ENCODE results near the gene CELF2.
"Not testable (repeated sequence)": the region's sequence is repeated elsewhere in the genome, so short reads cannot be mapped to it uniquely, and the experiment has no call there.

CELF2 gene

GRCh38 chr10:11341283-11341960 is 323.8 kb downstream of the CELF2 start:
- H3K36me3 ChIP-seq (ENCODE audit: control insufficient read depth in 1 of 2, insufficient read depth in 2 of 2, low read length in 2 of 2) = no peaks in the 10 kb centered on the region
- no peak overlapping the region for H3K4me3 ChIP-seq (ENCODE audit: low read depth in 1 of 2, low read length in 2 of 2)
- H3K27ac ChIP-seq (ENCODE audit: low read length) = no peak overlapping the region
- H3K27me3 ChIP-seq (ENCODE audit: low read depth, low read length) = no peaks in the 10 kb centered on the region
- H3K4me1 ChIP-seq (ENCODE audit: control insufficient read depth in 1 of 2, insufficient read depth in 2 of 2, low read length in 2 of 2) = no peaks in the 10 kb centered on the region
- H3K9me3 ChIP-seq (ENCODE audit: control insufficient read depth in 1 of 2, low read length in 2 of 2) = no peaks in the 10 kb centered on the region

DNA sequence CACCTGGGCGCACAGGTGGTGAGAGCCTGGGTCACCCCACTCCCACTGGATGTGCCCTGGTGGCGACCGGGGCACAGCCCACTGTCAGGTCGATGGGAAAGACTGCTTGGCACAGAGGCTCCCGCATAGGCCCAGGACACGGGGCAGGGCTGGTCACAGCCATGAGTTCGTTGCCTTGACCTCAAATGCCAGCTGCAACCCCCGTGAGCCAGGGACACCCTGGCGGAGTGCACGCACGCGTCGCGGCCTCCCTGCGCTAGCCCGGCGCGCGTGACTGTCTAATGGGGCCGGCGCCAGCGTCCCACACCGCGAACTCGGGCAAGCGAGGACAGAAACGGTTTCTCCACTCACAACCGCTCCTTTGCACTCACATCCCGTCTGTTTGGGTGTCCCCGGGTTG is 326.4 kb downstream of the CELF2 start:
- Histone ChIP-seq H3K27ac (ENCODE audit: low read length) (no peak overlapping the region), H3K27me3 (ENCODE audit: low read depth, low read length) (no peaks in the 10 kb centered on the region), H3K4me1 (ENCODE audit: control insufficient read depth in 1 of 2, insufficient read depth in 2 of 2, low read length in 2 of 2) (no peaks in the 10 kb centered on the region), H3K36me3 (ENCODE audit: control insufficient read depth in 1 of 2, insufficient read depth in 2 of 2, low read length in 2 of 2) (no peaks in the 10 kb centered on the region), H3K9me3 (ENCODE audit: control insufficient read depth in 1 of 2, low read length in 2 of 2) (no peaks in the 10 kb centered on the region), H3K4me3 (ENCODE audit: low read depth in 1 of 2, low read length in 2 of 2) (no peak overlapping the region)

GRCh38 chr10:11344550-11344949 is 326.9 kb downstream of the CELF2 start:
- no peak overlapping the region for H3K27ac ChIP-seq (ENCODE audit: low read length)
- no peaks in the 10 kb centered on the region for H3K36me3 ChIP-seq (ENCODE audit: control insufficient read depth in 1 of 2, insufficient read depth in 2 of 2, low read length in 2 of 2)
- H3K9me3 ChIP-seq (ENCODE audit: control insufficient read depth in 1 of 2, low read length in 2 of 2) = no peaks in the 10 kb centered on the region
- H3K4me3 ChIP-seq (ENCODE audit: low read depth in 1 of 2, low read length in 2 of 2) = no peak overlapping the region
- H3K27me3 ChIP-seq (ENCODE audit: low read depth, low read length) = no peaks in the 10 kb centered on the region
- H3K4me1 ChIP-seq (ENCODE audit: control insufficient read depth in 1 of 2, insufficient read depth in 2 of 2, low read length in 2 of 2) = no peaks in the 10 kb centered on the region

DNA sequence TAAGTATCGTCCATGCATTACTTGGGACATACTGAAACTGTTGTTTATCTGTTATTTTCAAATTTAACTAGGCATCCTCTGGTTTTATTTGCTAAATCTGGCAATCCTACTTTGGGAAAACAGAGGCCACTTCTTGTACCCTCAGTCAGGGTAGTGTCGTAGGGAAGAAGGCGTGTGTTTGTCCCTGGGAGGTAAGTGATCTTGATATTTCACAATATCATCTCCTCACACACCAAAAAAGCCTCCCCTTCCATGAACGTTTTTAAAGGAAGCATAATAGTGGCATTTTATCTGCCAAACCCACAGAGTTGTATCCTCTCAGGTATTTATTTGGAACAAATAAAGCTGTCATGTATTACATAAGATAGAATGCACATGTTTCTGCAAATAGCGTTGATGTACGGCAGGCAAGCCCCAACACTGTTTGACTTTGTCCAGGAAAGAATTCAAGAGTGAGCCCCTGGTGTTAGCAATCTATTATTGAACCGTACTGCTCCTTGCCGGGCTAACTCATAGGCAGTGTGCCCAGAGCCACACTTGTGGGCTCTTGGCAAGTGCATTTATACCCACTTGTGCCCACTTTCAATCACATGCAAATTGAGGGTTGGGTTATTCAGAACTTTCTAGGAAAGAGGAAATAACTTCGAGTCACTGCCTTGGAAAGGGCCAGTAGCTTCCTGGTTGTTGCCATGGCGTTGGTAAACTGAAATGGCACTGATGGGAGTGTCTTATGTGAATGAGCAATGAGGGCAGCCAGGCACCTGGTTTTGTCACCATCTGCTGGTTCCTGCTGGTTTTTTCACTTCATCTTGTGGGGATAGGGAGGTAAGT is 327.8 kb downstream of the CELF2 start:
- Histone ChIP-seq H3K4me3 (ENCODE audit: low read depth in 1 of 2, low read length in 2 of 2) (no peak overlapping the region), H3K9me3 (ENCODE audit: control insufficient read depth in 1 of 2, low read length in 2 of 2) (no peaks in the 10 kb centered on the region), H3K27ac (ENCODE audit: low read length) (no peak overlapping the region), H3K36me3 (ENCODE audit: control insufficient read depth in 1 of 2, insufficient read depth in 2 of 2, low read length in 2 of 2) (no peaks in the 10 kb centered on the region), H3K27me3 (ENCODE audit: low read depth, low read length) (no peaks in the 10 kb centered on the region), H3K4me1 (ENCODE audit: control insufficient read depth in 1 of 2, insufficient read depth in 2 of 2, low read length in 2 of 2) (no peaks in the 10 kb centered on the region)

- not testable (repeated sequence) for H3K27ac ChIP-seq (ENCODE audit: low read length); H3K4me3 ChIP-seq (ENCODE audit: low read depth in 1 of 2, low read length in 2 of 2); H3K4me1 ChIP-seq (ENCODE audit: control insufficient read depth in 1 of 2, insufficient read depth in 2 of 2, low read length in 2 of 2); H3K36me3 ChIP-seq (ENCODE audit: control insufficient read depth in 1 of 2, insufficient read depth in 2 of 2, low read length in 2 of 2); H3K27me3 ChIP-seq (ENCODE audit: low read depth, low read length); H3K9me3 ChIP-seq (ENCODE audit: control insufficient read depth in 1 of 2, low read length in 2 of 2)
Measured at GRCh38 chr10:11347580-11347979, 329.9 kb downstream of the CELF2 start.

DNA sequence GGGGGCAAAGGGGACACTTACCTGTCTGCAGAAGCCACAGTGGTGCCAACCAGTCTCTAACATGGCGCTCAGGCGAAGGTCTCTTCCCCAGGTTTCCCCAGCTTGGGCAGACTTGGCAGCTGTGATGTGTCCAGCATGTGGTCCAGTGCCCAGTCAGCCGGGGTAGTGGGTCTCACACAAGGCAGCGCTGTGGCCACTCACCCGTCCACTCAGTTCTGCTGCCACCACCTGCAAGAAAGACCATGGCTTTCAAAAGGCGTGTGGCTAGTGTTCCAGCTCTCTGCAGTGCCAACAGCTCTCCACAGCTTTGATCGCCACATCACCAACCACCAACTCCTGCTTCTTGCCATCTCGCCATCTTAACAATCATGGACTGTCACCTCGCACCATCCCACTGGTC is 334.1 kb downstream of the CELF2 start:
- Histone ChIP-seq H3K27ac (ENCODE audit: low read length) (no peak overlapping the region), H3K4me1 (ENCODE audit: control insufficient read depth in 1 of 2, insufficient read depth in 2 of 2, low read length in 2 of 2) (no peaks in the 10 kb centered on the region), H3K4me3 (ENCODE audit: low read depth in 1 of 2, low read length in 2 of 2) (no peak overlapping the region), H3K36me3 (ENCODE audit: control insufficient read depth in 1 of 2, insufficient read depth in 2 of 2, low read length in 2 of 2) (no peaks in the 10 kb centered on the region), H3K9me3 (ENCODE audit: control insufficient read depth in 1 of 2, low read length in 2 of 2) (no peaks in the 10 kb centered on the region), H3K27me3 (ENCODE audit: low read depth, low read length) (no peaks in the 10 kb centered on the region)

GRCh38 chr10:11353006-11353896 is 335.6 kb downstream of the CELF2 start:
- Histone ChIP-seq H3K27ac (ENCODE audit: low read length) (no peak overlapping the region), H3K4me1 (ENCODE audit: control insufficient read depth in 1 of 2, insufficient read depth in 2 of 2, low read length in 2 of 2) (no peaks in the 10 kb centered on the region), H3K9me3 (ENCODE audit: control insufficient read depth in 1 of 2, low read length in 2 of 2) (no peaks in the 10 kb centered on the region), H3K36me3 (ENCODE audit: control insufficient read depth in 1 of 2, insufficient read depth in 2 of 2, low read length in 2 of 2) (no peaks in the 10 kb centered on the region), H3K27me3 (ENCODE audit: low read depth, low read length) (no peaks in the 10 kb centered on the region), H3K4me3 (ENCODE audit: low read depth in 1 of 2, low read length in 2 of 2) (no peak overlapping the region)

- Histone ChIP-seq H3K27me3 (ENCODE audit: low read depth, low read length) (no peaks in the 10 kb centered on the region), H3K27ac (ENCODE audit: low read length) (no peak overlapping the region)
Measured at GRCh38 chr10:11354823-11355222, 337.2 kb downstream of the CELF2 start.

DNA sequence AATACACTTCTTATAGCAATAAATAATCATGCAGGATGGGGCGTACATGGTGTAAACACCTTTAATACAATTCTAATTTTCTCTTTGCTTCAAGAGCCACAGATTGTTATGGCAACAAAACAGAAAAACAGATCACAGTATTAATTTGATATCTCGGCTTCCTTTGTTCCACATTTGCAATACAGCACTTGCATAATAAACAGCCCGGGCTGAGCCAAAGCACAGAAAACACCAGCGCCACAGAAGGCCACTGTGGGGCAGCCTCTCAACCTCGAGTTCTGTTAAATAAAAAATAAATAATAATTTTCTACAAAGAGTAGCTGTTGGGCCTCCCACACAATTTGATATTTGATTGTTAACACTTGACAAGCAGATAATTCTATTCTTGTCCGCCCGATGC is 337.9 kb downstream of the CELF2 start:
- no peaks in the 10 kb centered on the region for H3K4me1 ChIP-seq (ENCODE audit: control insufficient read depth in 1 of 2, insufficient read depth in 2 of 2, low read length in 2 of 2)
- H3K27me3 ChIP-seq (ENCODE audit: low read depth, low read length) = no peaks in the 10 kb centered on the region

More at GRCh38 chr10:11354823-11355222, 337.2 kb downstream of the CELF2 start:
- Histone ChIP-seq H3K4me1 (ENCODE audit: control insufficient read depth in 1 of 2, insufficient read depth in 2 of 2, low read length in 2 of 2) (no peaks in the 10 kb centered on the region), H3K4me3 (ENCODE audit: low read depth in 1 of 2, low read length in 2 of 2) (no peak overlapping the region), H3K9me3 (ENCODE audit: control insufficient read depth in 1 of 2, low read length in 2 of 2) (no peaks in the 10 kb centered on the region), H3K36me3 (ENCODE audit: control insufficient read depth in 1 of 2, insufficient read depth in 2 of 2, low read length in 2 of 2) (no peaks in the 10 kb centered on the region)

DNA sequence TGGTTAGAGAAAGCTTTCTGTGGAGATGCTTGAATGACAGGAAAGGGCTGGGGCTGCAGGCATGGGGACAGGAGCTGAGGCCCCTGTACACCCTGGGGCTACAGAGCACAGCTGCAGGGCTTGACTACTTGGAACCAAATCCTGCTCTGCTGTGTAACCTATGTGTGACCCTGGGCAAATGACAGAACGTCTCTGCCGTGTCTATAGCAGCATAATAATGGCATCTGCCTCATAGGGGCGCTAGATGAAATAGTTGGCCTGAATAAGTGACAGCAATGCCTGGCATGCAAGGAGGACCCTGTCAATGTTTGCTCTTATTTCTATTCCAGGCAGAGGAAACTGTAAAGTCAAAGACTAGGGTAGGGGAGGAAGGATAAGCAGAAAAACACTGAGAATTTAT is 339.8 kb downstream of the CELF2 start:
- no peaks in the 10 kb centered on the region for H3K36me3 ChIP-seq (ENCODE audit: control insufficient read depth in 1 of 2, insufficient read depth in 2 of 2, low read length in 2 of 2)
- no peak overlapping the region for H3K27ac ChIP-seq (ENCODE audit: low read length)
- H3K27me3 ChIP-seq (ENCODE audit: low read depth, low read length) = no peaks in the 10 kb centered on the region
- no peaks in the 10 kb centered on the region for H3K4me1 ChIP-seq (ENCODE audit: control insufficient read depth in 1 of 2, insufficient read depth in 2 of 2, low read length in 2 of 2)
- no peak overlapping the region for H3K4me3 ChIP-seq (ENCODE audit: low read depth in 1 of 2, low read length in 2 of 2)
- H3K9me3 ChIP-seq (ENCODE audit: control insufficient read depth in 1 of 2, low read length in 2 of 2) = no peaks in the 10 kb centered on the region

More for the DNA sequence above, 337.9 kb downstream of the CELF2 start:
- no peak overlapping the region for H3K4me3 ChIP-seq (ENCODE audit: low read depth in 1 of 2, low read length in 2 of 2)
- H3K27ac ChIP-seq (ENCODE audit: low read length) = no peak overlapping the region
- no peaks in the 10 kb centered on the region for H3K9me3 ChIP-seq (ENCODE audit: control insufficient read depth in 1 of 2, low read length in 2 of 2)
- no peaks in the 10 kb centered on the region for H3K36me3 ChIP-seq (ENCODE audit: control insufficient read depth in 1 of 2, insufficient read depth in 2 of 2, low read length in 2 of 2)

- no peak overlapping the region for H3K27ac ChIP-seq (ENCODE audit: low read length)
Measured at GRCh38 chr10:11358011-11358410, 340.3 kb downstream of the CELF2 start.

More at GRCh38 chr10:11358011-11358410, 340.3 kb downstream of the CELF2 start:
- no peaks in the 10 kb centered on the region for H3K36me3 ChIP-seq (ENCODE audit: control insufficient read depth in 1 of 2, insufficient read depth in 2 of 2, low read length in 2 of 2)
- no peaks in the 10 kb centered on the region for H3K4me1 ChIP-seq (ENCODE audit: control insufficient read depth in 1 of 2, insufficient read depth in 2 of 2, low read length in 2 of 2)
- H3K27me3 ChIP-seq (ENCODE audit: low read depth, low read length) = no peaks in the 10 kb centered on the region
- no peaks in the 10 kb centered on the region for H3K9me3 ChIP-seq (ENCODE audit: control insufficient read depth in 1 of 2, low read length in 2 of 2)
- no peak overlapping the region for H3K4me3 ChIP-seq (ENCODE audit: low read depth in 1 of 2, low read length in 2 of 2)
